ENCODE results near the gene FGF6. TPM values are rescaled to one million over a fixed set of nuclear protein-coding genes. Genes with fewer than 3 reads are reported as not detected.

The FGF6 gene
- total and polyA plus RNA-seq, 5 experiments from 2014 or later: not detected

DNA sequence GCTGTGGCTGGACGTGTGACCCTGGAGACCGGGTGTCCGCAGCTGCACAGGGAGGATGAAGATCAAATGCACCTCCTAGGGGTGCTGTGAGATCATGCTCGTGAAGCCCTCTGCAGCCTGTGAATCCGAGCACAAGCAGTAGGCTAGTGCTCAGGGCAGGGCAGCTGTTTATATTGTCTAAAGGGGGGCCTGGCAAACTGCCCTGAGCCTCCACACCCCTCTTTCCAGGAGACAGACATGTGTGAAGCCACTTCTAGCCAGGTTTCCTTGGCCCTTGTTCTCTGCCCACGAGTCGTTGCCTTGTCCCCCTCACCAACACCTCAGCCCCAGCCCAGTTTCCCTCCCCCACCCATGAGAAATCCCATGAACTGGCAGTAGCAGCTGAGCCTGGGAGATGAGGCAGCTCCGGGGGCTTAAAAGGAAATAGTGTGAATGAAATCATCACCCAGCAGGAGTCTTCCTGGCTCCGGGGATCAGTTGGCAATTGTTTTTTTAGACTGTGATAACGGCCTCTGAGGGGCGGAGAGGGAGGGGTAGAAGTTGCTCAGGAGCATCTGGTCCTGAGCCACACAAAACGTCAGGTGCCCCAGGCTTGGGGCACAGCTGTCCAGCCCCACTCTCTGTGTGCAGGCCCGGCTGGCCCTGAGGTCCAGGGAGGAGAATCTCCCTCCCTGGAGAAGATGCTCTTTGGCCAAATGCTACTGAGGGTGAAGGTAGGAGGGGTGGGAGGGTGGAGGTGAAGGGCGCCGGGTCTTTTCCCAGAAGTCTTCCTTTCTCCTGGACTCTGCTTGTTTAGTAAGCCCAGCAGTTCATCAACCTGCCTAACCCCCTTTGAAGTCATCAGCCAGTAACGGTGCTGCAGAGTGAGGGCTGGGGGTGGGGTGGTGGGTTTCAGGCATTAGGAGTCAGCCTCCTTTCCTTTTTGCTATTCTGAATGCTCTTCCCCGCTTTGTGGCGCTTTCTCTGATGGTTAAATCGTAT is 4.0 kb downstream of the FGF6 start:
- Mint-ChIP-seq H3K4me1 (peaks cover 0 to 17% (median 2%) of the 10 kb centered on the region in 4 donors), H3K4me3 (no peak overlapping the region), H3K27me3 (peaks cover 0 to 3% (median 0%) of the 10 kb centered on the region in 5 donors), H3K27ac (no peak overlapping the region), H3K36me3 (no peaks in the 10 kb centered on the region), H3K9me3 (no peaks in the 10 kb centered on the region)
- DNase-seq (no peak), ATAC-seq (no peak)
- POLR2A ChIA-PET: no interaction called here

GRCh38 chr12:4440187-4440941 is 5.3 kb downstream of the FGF6 start:
- Mint-ChIP-seq H3K4me3 (no peak overlapping the region), H3K9me3 (no peaks in the 10 kb centered on the region), H3K27ac (no peak overlapping the region), H3K27me3 (peaks cover 0 to 3% (median 0%) of the 10 kb centered on the region in 5 donors), H3K4me1 (peaks cover 0 to 17% (median 2%) of the 10 kb centered on the region in 4 donors), H3K36me3 (no peaks in the 10 kb centered on the region)
- POLR2A ChIA-PET: no interaction called here
- no peak for DNase-seq
- no peak for ATAC-seq

- H3K36me3 Mint-ChIP-seq: no peaks in the 10 kb centered on the region
- H3K9me3 Mint-ChIP-seq: no peaks in the 10 kb centered on the region
- no peak for ATAC-seq
- peaks cover 0 to 21% (median 2%) of the 10 kb centered on the region in 4 donors for H3K4me1 Mint-ChIP-seq
- POLR2A ChIA-PET: no interaction called here
- peaks cover 0 to 3% (median 0%) of the 10 kb centered on the region in 5 donors for H3K27me3 Mint-ChIP-seq
- no peak overlapping the region for H3K27ac Mint-ChIP-seq
- no peak overlapping the region for H3K4me3 Mint-ChIP-seq
- no peak for DNase-seq
Measured at GRCh38 chr12:4439736-4440135, 5.9 kb downstream of the FGF6 start.

DNA sequence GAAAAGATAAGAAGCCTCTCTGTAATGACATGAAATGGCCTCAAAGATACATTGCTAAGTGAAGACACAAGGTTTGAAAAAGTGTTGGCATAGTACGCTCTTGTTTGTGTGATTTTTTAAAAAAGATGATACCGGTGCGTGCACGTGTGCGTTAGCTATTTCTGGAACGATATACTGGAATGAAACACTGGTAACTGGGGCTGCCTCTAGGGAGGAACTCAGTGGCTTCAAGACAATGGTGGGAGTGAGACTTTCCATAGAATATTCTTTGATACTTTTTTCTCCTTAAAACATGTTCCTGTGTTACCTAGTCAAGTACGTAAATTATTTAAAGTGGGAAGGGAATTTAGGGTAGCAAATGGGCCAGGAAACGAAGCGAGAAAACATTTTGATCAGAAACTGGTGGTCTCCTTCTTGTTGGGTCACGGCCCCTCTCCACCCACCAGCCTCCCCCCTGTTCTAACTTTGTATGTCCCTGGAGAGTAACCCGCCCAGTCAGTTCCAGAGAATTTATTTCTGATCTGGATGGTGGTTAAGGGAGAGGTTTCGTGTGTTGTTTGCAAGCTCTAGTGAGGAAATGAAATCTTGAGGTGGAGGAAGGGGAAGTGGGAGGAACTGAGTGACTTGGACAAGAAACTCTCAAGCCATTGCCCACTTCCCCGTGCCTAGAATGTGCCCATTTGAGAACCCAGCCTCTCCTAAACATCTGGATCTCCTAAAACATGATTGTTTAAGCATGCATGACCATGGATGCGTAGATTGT is 6.6 kb downstream of the FGF6 start:
- no peak for DNase-seq
- peaks cover 0 to 28% (median 2%) of the 10 kb centered on the region in 4 donors for H3K4me1 Mint-ChIP-seq
- peaks cover 0 to 3% (median 0%) of the 10 kb centered on the region in 5 donors for H3K27me3 Mint-ChIP-seq
- peak overlapping the region in 1 of 10 donors; percentile 11 for H3K4me3 Mint-ChIP-seq
- no peaks in the 10 kb centered on the region for H3K36me3 Mint-ChIP-seq
- H3K27ac Mint-ChIP-seq: peak overlapping the region in 2 of 10 donors; percentile 1 to 3
- POLR2A ChIA-PET: interaction anchor here (0.7 kb wide), 1 partner anchor 679 kb away, joined by 7 read pairs; no protein-coding TSS in a partner anchor
- ATAC-seq: no peak
- no peaks in the 10 kb centered on the region for H3K9me3 Mint-ChIP-seq

DNA sequence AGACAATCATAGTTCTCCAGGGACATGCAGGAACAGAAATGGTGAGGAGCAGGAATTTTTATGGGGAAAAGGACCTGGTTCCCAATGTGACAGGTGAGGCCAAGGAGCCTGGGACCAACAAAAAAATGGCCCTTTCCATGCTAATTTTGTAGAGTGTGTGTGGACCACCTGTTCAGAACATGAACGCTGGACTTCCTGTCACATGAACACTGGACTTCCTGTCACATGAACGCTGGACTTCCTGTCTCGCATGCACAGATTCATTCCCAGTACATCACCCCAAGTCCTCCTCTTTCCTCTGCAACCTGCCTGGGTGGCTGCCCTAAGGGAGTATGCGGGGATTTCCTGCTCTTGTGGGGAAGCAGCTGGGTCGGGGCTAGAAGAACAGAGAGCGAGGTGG is 10.1 kb downstream of the FGF6 start:
- Mint-ChIP-seq H3K27ac (peak overlapping the region in 1 of 10 donors; percentile 30), H3K4me1 (peaks cover 0 to 29% (median 2%) of the 10 kb centered on the region in 4 donors), H3K36me3 (no peaks in the 10 kb centered on the region), H3K9me3 (no peaks in the 10 kb centered on the region), H3K4me3 (no peak overlapping the region), H3K27me3 (no peaks in the 10 kb centered on the region)
- POLR2A ChIA-PET: no interaction called here
- ATAC-seq (no peak), DNase-seq (no peak)

DNA sequence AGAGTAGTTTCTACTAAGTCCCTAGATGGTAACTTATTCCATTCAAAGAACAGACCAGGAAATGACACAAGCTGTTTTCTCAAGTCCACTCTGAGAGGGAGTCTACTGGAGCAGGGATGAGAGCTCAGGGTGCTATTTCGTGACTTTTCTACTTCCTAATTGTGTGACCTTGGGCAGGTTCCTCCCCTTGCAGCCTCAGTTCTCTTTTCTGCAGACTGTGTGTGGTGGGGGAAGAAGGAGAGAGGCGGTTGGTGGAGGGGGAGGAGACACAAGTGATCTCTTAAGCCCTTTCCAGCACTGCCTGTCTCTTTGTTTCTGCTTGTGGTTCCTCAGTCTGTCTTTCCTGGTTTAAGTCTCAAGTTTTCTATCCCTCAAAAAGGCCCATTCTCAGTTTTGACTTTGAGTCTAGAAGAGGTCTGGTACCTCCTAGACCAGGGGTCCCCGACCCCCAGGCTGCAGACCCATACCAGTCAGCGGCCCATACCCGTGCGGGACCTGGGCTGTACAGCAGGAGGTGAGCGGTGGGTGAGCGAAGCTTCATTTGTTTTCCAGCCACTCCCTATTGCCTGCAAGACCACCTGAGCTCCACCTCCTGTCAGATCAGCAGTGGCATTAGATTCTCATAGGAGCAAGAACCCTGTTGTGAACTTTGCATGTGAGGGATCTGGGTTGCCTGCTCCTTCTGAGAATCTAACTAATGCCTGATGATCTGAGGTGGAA is 10.7 kb downstream of the FGF6 start:
- no peaks in the 10 kb centered on the region for H3K27me3 Mint-ChIP-seq
- DNase-seq (no peak), ATAC-seq (no peak)
- no peak overlapping the region for H3K27ac Mint-ChIP-seq
- no peaks in the 10 kb centered on the region for H3K36me3 Mint-ChIP-seq
- no peak overlapping the region for H3K4me3 Mint-ChIP-seq
- peaks cover 0 to 28% (median 2%) of the 10 kb centered on the region in 4 donors for H3K4me1 Mint-ChIP-seq
- no peaks in the 10 kb centered on the region for H3K9me3 Mint-ChIP-seq
- POLR2A ChIA-PET: no interaction called here

GRCh38 chr12:4434301-4434700 is 11.3 kb downstream of the FGF6 start:
- H3K4me3 Mint-ChIP-seq: no peak overlapping the region
- POLR2A ChIA-PET: no interaction called here
- DNase-seq: no peak
- H3K27me3 Mint-ChIP-seq: no peaks in the 10 kb centered on the region
- H3K27ac Mint-ChIP-seq: peak overlapping the region in 1 of 10 donors; percentile 37
- H3K36me3 Mint-ChIP-seq: no peaks in the 10 kb centered on the region
- H3K4me1 Mint-ChIP-seq: peaks cover 0 to 22% (median 1%) of the 10 kb centered on the region in 4 donors
- no peaks in the 10 kb centered on the region for H3K9me3 Mint-ChIP-seq
- ATAC-seq: no peak

- Mint-ChIP-seq H3K9me3 (no peaks in the 10 kb centered on the region), H3K4me1 (peaks cover 0 to 16% (median 0%) of the 10 kb centered on the region in 4 donors), H3K27ac (no peak overlapping the region), H3K36me3 (no peaks in the 10 kb centered on the region), H3K4me3 (no peak overlapping the region), H3K27me3 (no peaks in the 10 kb centered on the region)
- ATAC-seq (no peak), DNase-seq (no peak)
- POLR2A ChIA-PET: no interaction called here
Measured at GRCh38 chr12:4433745-4434058, 11.9 kb downstream of the FGF6 start.

- ATAC-seq (no peak), DNase-seq (no peak)
- POLR2A ChIA-PET: no interaction called here
- Mint-ChIP-seq H3K9me3 (no peaks in the 10 kb centered on the region), H3K27ac (no peak overlapping the region), H3K4me3 (no peak overlapping the region), H3K27me3 (no peaks in the 10 kb centered on the region), H3K36me3 (no peaks in the 10 kb centered on the region), H3K4me1 (peaks cover 0 to 13% (median 0%) of the 10 kb centered on the region in 4 donors)
Measured at GRCh38 chr12:4432878-4433744, 12.5 kb downstream of the FGF6 start.

DNA sequence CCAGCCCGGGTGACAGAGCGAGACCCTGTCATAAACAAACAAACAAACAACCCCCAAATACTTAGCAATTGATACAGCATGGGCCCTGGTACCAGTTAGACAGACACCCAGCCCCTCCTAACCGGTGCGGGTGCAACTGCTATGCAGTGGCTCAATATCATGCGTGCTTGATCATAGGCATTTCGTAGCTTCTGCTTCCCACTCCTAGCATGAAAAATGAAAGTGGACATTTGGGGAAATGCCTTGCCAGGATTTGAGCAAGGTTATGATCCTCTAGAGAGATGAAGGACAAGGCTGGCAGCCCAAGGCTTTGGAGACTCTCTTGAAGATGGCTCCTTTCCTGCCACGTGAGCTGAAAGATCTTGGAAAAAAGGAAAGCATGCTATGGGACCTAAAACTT is 13.7 kb downstream of the FGF6 start:
- Mint-ChIP-seq H3K36me3 (no peaks in the 10 kb centered on the region), H3K27me3 (peaks cover 0 to 2% (median 0%) of the 10 kb centered on the region in 5 donors), H3K4me3 (no peak overlapping the region), H3K27ac (no peak overlapping the region), H3K4me1 (peaks cover 0 to 12% (median 0%) of the 10 kb centered on the region in 4 donors), H3K9me3 (no peaks in the 10 kb centered on the region)
- POLR2A ChIA-PET: no interaction called here
- DNase-seq (no peak), ATAC-seq (no peak)

DNA sequence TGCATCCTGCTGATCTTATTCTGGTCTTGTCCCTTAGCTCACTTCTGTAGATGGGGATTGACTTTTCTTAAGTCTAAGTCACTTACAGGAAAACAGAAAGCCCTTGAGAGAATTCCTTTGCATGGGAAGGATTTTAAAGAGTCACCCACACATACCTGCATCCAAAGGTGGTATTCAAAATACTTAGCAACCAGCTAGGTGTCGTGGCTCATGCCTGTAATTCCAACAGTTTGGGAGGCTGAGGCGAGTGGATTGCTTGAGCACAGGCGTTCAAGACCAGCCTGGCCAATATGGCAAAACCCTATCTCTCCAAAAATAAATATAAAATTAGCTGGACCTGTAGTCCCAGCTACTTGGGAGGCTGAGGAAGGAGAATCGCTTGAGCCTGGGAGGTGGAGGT is 14.2 kb downstream of the FGF6 start:
- H3K4me1 Mint-ChIP-seq: peaks cover 0 to 12% (median 0%) of the 10 kb centered on the region in 4 donors
- peaks cover 0 to 2% (median 0%) of the 10 kb centered on the region in 5 donors for H3K27me3 Mint-ChIP-seq
- no peaks in the 10 kb centered on the region for H3K9me3 Mint-ChIP-seq
- H3K4me3 Mint-ChIP-seq: no peak overlapping the region
- no peak for DNase-seq
- H3K27ac Mint-ChIP-seq: no peak overlapping the region
- POLR2A ChIA-PET: no interaction called here
- H3K36me3 Mint-ChIP-seq: no peaks in the 10 kb centered on the region
- ATAC-seq: no peak
